DOHH2 (cell line): ENCODE data around the gene ALX3.

ENCODE experiments used
- CTCF ChIP-seq: fragments of 200-600 bp; sonication (generic); IDR thresholded peaks from one replicate; pipeline ENCODE4 v1.5.1; 2014; ENCODE audit warnings: antibody characterized with exemption, mild to moderate bottlenecking, low read depth, low read length; ENCODE audit not compliant: poor library complexity, severe bottlenecking
- EZH2phosphoT487 ChIP-seq: fragments of 200-600 bp; sonication (generic); IDR thresholded peaks from 2 replicates; pipeline ENCODE4 v1.6.1; 2017; ENCODE audit warnings: borderline replicate concordance, mild to moderate bottlenecking, antibody characterized with exemption, low read length, moderate library complexity, mixed read lengths

GRCh38 chr1:110087812-110088738 is 17.6 kb upstream of the ALX3 start:
- peak; percentile 72 for TF ChIP-seq CTCF
- TF ChIP-seq EZH2phosphoT487: no peak
